IMR-90 (cell line): ENCODE measurements around the gene KLHL3. TPM values are rescaled to one million over a fixed set of nuclear protein-coding genes. Genes with fewer than 3 reads are reported as not detected.

ENCODE experiments used
- ATAC-seq: fragments of 200-7000 bp; cut with Tn5 transposase; 2 replicates; pipeline ENCODE4 v1.9.1; 2020; ENCODE audit warnings: low read depth, mild to moderate bottlenecking, moderate library complexity
- BruUV-seq: library from RNA; stranded (reverse); fragments of 400-500 nt; replicated peaks from 2 replicates; lab custom pipeline; 2021; lab: Mats Ljungman, UMichigan
- CTCF ChIA-PET: fragments of 300-600 bp; formaldehyde crosslinking; extraction: SDS; loops from one replicate; lab custom pipeline; 2021; ENCODE audit warnings: antibody characterized with exemption; lab: Yijun Ruan, JAX
- POLR2A ChIA-PET: fragments of 300-600 bp; sonication (Branson Sonifier 250); formaldehyde crosslinking; loops from one replicate; lab custom pipeline; 2022; ENCODE audit warnings: antibody characterized with exemption; ENCODE audit not compliant: unreplicated experiment; lab: Charles Lee
- DNase-seq: peaks from one replicate; pipeline ENCODE4 v3.0.0; 2013
- H2AFZ ChIP-seq: replicated peaks from 2 replicates; pipeline ENCODE3; 2013; ENCODE audit warnings: low read length, mild to moderate bottlenecking; ENCODE audit not compliant: poor library complexity
- H2AK5ac ChIP-seq: 2 replicates; pipeline ENCODE4 v1.6.1; 2013; ENCODE audit warnings: low read depth, low read length, inconsistent platforms
- H2AK9ac ChIP-seq: replicated peaks from 2 replicates; pipeline ENCODE3; 2013; ENCODE audit warnings: mild to moderate bottlenecking, low read depth, low read length, moderate library complexity; ENCODE audit not compliant: poor library complexity
- H2BK120ac ChIP-seq: 2 replicates; pipeline ENCODE4 v1.6.1; 2013; ENCODE audit warnings: low read depth, low read length, inconsistent platforms
- H2BK15ac ChIP-seq: 3 replicates; pipeline ENCODE4 v1.6.1; 2013; ENCODE audit warnings: low read depth, low read length, inconsistent platforms
- H2BK20ac ChIP-seq: 2 replicates; pipeline ENCODE4 v1.6.1; 2013; ENCODE audit warnings: low read depth, mild to moderate bottlenecking, inconsistent platforms, low read length, moderate library complexity
- H2BK5ac ChIP-seq: 2 replicates; pipeline ENCODE4 v1.6.1; 2013; ENCODE audit warnings: mild to moderate bottlenecking, low read depth, low read length, inconsistent platforms; ENCODE audit not compliant: poor library complexity, severe bottlenecking
- H3K14ac ChIP-seq: replicated peaks from 2 replicates; pipeline ENCODE4 v1.6.1; 2013; ENCODE audit warnings: low read depth, low read length, inconsistent platforms
- H3K18ac ChIP-seq: 2 replicates; pipeline ENCODE4 v1.6.1; 2013; ENCODE audit warnings: low read depth, low read length, control low read depth
- H3K23ac ChIP-seq: 2 replicates; pipeline ENCODE4 v1.6.1; 2013; ENCODE audit warnings: low read depth, low read length, inconsistent platforms
- H3K27ac ChIP-seq: 2 replicates; pipeline ENCODE4 v1.5.1; 2013; ENCODE audit warnings: mild to moderate bottlenecking, control low read depth, low read length; ENCODE audit not compliant: insufficient read depth
- H3K27me3 ChIP-seq: 2 replicates; pipeline ENCODE4 v1.6.1; 2013; ENCODE audit warnings: low read length; ENCODE audit not compliant: control insufficient read depth, insufficient read depth
- H3K36me3 ChIP-seq: 2 replicates; pipeline ENCODE4 v1.6.1; 2013; ENCODE audit warnings: low read length, mixed read lengths; ENCODE audit not compliant: control insufficient read depth, insufficient read depth
- H3K4ac ChIP-seq: 2 replicates; pipeline ENCODE4 v1.6.1; 2013; ENCODE audit warnings: low read depth, low read length, inconsistent platforms
- H3K4me1 ChIP-seq: 2 replicates; pipeline ENCODE4 v1.6.1; 2013; ENCODE audit warnings: low read length, mixed read lengths; ENCODE audit not compliant: control insufficient read depth, insufficient read depth
- H3K4me2 ChIP-seq: 2 replicates; pipeline ENCODE4 v1.6.1; 2013; ENCODE audit warnings: low read depth, mild to moderate bottlenecking, control low read depth, low read length, moderate library complexity
- H3K4me3 ChIP-seq: 2 replicates; pipeline ENCODE4 v1.5.1; 2013; ENCODE audit warnings: low read depth, mild to moderate bottlenecking, control low read depth, low read length, moderate library complexity; ENCODE audit not compliant: insufficient read depth
- H3K56ac ChIP-seq: 2 replicates; pipeline ENCODE4 v1.6.1; 2013; ENCODE audit warnings: low read length, inconsistent platforms; ENCODE audit not compliant: insufficient read depth; ENCODE audit errors: extremely low read depth
- H3K79me1 ChIP-seq, 2 experiments: 2 replicates each; pipeline ENCODE4 v1.6.1; 2013; ENCODE audit warnings: low read length in 2 of 2, inconsistent platforms in 1 of 2, low read depth in 1 of 2
- H3K9ac ChIP-seq: 2 replicates; pipeline ENCODE4 v1.6.1; 2013; ENCODE audit warnings: low read depth, low read length, control low read depth
- H3K9me1 ChIP-seq: 2 replicates; pipeline ENCODE4 v1.6.1; 2013; ENCODE audit warnings: low read length, inconsistent platforms; ENCODE audit not compliant: insufficient read depth
- H3K9me3 ChIP-seq: 2 replicates; pipeline ENCODE4 v1.6.1; 2013; ENCODE audit warnings: low read length; ENCODE audit not compliant: control insufficient read depth, insufficient read depth
- H4K20me1 ChIP-seq: 2 replicates; pipeline ENCODE4 v1.6.1; 2013; ENCODE audit warnings: low read length, inconsistent platforms; ENCODE audit not compliant: insufficient read depth
- H4K5ac ChIP-seq: 2 replicates; pipeline ENCODE4 v1.6.1; 2013; ENCODE audit warnings: mild to moderate bottlenecking, low read depth, low read length, control low read depth
- H4K8ac ChIP-seq, 2 experiments: 2 replicates each; pipeline ENCODE4 v1.6.1; 2013; ENCODE audit warnings: low read depth in 2 of 2, low read length in 2 of 2, control low read depth in 1 of 2, inconsistent platforms in 1 of 2
- H4K91ac ChIP-seq: 2 replicates; pipeline ENCODE4 v1.6.1; 2013; ENCODE audit warnings: low read depth, low read length, inconsistent platforms; ENCODE audit not compliant: insufficient read depth
- BHLHE40 ChIP-seq: fragments of 150-350 bp; IDR thresholded peaks from 2 replicates; pipeline ENCODE4 v1.6.1; 2016; ENCODE audit warnings: mild to moderate bottlenecking, low read depth, low read length
- CEBPB ChIP-seq: IDR thresholded peaks from 2 replicates; pipeline ENCODE4 v1.6.1; 2012; ENCODE audit warnings: low read depth, low read length, improper control_type of control experiment
- CHD1 ChIP-seq: IDR thresholded peaks from 2 replicates; pipeline ENCODE4 v1.6.1; 2012; ENCODE audit warnings: low read depth, low read length, improper control_type of control experiment
- CTCF ChIP-seq: conservative IDR thresholded peaks from 2 replicates; pipeline ENCODE4 v1.5.1; 2012; ENCODE audit warnings: mild to moderate bottlenecking, low read depth, low read length, improper control_type of control experiment
- ELK1 ChIP-seq: fragments of 150-350 bp; IDR thresholded peaks from 2 replicates; pipeline ENCODE4 v1.6.1; 2016; ENCODE audit warnings: low read depth, mild to moderate bottlenecking, low read length, moderate library complexity, borderline replicate concordance
- FOS ChIP-seq: fragments of 150-350 bp; IDR thresholded peaks from 2 replicates; pipeline ENCODE4 v1.6.1; 2016; ENCODE audit warnings: low read depth, low read length
- MAFK ChIP-seq: IDR thresholded peaks from 2 replicates; pipeline ENCODE4 v1.6.1; 2012; ENCODE audit warnings: low read depth, low read length, improper control_type of control experiment
- MAZ ChIP-seq: IDR thresholded peaks from 2 replicates; pipeline ENCODE4 v1.6.1; 2012; ENCODE audit warnings: low read depth, mild to moderate bottlenecking, low read length, improper control_type of control experiment, moderate library complexity, borderline replicate concordance
- MXI1 ChIP-seq: IDR thresholded peaks from 2 replicates; pipeline ENCODE4 v1.6.1; 2012; ENCODE audit warnings: low read depth, mild to moderate bottlenecking, low read length, moderate library complexity, borderline replicate concordance
- POLR2A ChIP-seq: IDR thresholded peaks from 2 replicates; pipeline ENCODE4 v1.6.1; 2012; ENCODE audit warnings: mild to moderate bottlenecking, low read depth, low read length
- RAD21 ChIP-seq: IDR thresholded peaks from 2 replicates; pipeline ENCODE4 v1.6.1; 2012; ENCODE audit warnings: low read length, improper control_type of control experiment
- RCOR1 ChIP-seq: IDR thresholded peaks from 2 replicates; pipeline ENCODE4 v1.6.1; 2012; ENCODE audit warnings: mild to moderate bottlenecking, low read length, improper control_type of control experiment; ENCODE audit not compliant: insufficient replicate concordance
- SMC3 ChIP-seq: fragments of 150-350 bp; IDR thresholded peaks from 2 replicates; pipeline ENCODE4 v1.6.1; 2016; ENCODE audit warnings: low read depth, mild to moderate bottlenecking, antibody characterized with exemption, low read length, moderate library complexity
- USF2 ChIP-seq: fragments of 150-350 bp; IDR thresholded peaks from 2 replicates; pipeline ENCODE4 v1.6.1; 2017; ENCODE audit warnings: mild to moderate bottlenecking, antibody characterized with exemption, low read length, low read depth
- WGBS, 2 experiments: methylation state at CpG; one replicate each; pipeline versions ENCODE4 v1.1.5 to v1.1.7; 2013; ENCODE audit warnings: missing lambda C conversion rate in 2 of 2; ENCODE audit not compliant: insufficient read length in 1 of 2; ENCODE audit errors: extremely low coverage in 2 of 2; 5-methylcytosine and 5-hydroxymethylcytosine counted together
- dilution Hi-C: fragments of 300-500 bp; cut with HindIII; formaldehyde crosslinking; loops from one replicate; pipeline ENCODE4 v1.14.3; 2018; ENCODE audit warnings: low sequenced_read_pairs; ENCODE audit not compliant: unreplicated experiment
- in situ Hi-C: fragments of 300-500 bp; cut with MboI; formaldehyde crosslinking; loops from 3 replicates; pipeline ENCODE4 v1.14.3; 2019; ENCODE audit warnings: low sequenced_read_pairs, inconsistent platforms, mixed read lengths
- intact Hi-C: fragments of 100-400 bp; cut with micrococcal nuclease; formaldehyde crosslinking; loops from 2 replicates; pipeline ENCODE4 v1.10.0; 2022
- polyA plus RNA-seq, 3 experiments: library from polyadenylated mRNA; depleted of rRNA; stranded (reverse); fragments of >200 nt; gene quantifications; 2 replicates each; pipeline ENCODE4 v1.2.3, GENCODE V29; 2012; ENCODE audit warnings: low replicate concordance in 1 of 3
- total RNA-seq: library from RNA; depleted of rRNA; stranded (reverse); fragments of >200 nt; gene quantifications from 2 replicates; pipeline ENCODE4 v1.2.3, GENCODE V29; 2012

The KLHL3 gene
- total and polyA plus RNA-seq, 2 of the 4 experiments (the other 2 are of a cell fraction): 2.3 to 4.1 TPM

- no CpG with 5 or more reads among the region's 3 CpGs for WGBS, 2 experiments
- Histone ChIP-seq H2AFZ (no peak overlapping the region), H3K14ac (no peak overlapping the region), H2BK5ac (no peak overlapping the region), H3K4me3 (no peak overlapping the region), H3K9ac (no peak overlapping the region), H3K9me3 (no peaks in the 10 kb centered on the region), H2AK9ac (no peak overlapping the region), H3K4ac (no peak overlapping the region), H3K36me3 (no peaks in the 10 kb centered on the region), H3K4me1 (no peaks in the 10 kb centered on the region; the same call in 1 of the 2 replicates), H3K18ac (no peak overlapping the region), H3K56ac (no peak overlapping the region), H4K91ac (no peak overlapping the region), H3K27ac (no peak overlapping the region), H2AK5ac (no peak overlapping the region), H2BK20ac (no peak overlapping the region), H3K9me1 (0 out of 2 replicates have a peak, but pooled peaks cover 1% of the 10 kb centered on the region), H3K4me2 (no peak overlapping the region), H3K23ac (no peak overlapping the region), H2BK15ac (no peak overlapping the region), H3K27me3 (no peaks in the 10 kb centered on the region), H4K20me1 (no peaks in the 10 kb centered on the region), H4K5ac (no peak overlapping the region), H3K79me1 (no peaks in the 10 kb centered on the region), H2BK120ac (no peak overlapping the region), H4K8ac (no peak overlapping the region)
- CTCF ChIA-PET: interaction anchor here (0.6 to 1.3 kb wide), 2 partner anchors 115 to 306 kb away, joined by 4 read pairs; no protein-coding TSS in a partner anchor
- ATAC-seq: no peak
- BruUV-seq: no TSS peak
- dilution Hi-C loops: no loop called here
- POLR2A ChIA-PET: no interaction called here
- intact Hi-C loops: loop anchor here (5.0 kb wide), 2 partner anchors 195 to 450 kb away; no protein-coding TSS in a partner anchor
- no peak for DNase-seq
- in situ Hi-C loops: loop anchor here (5.0 to 25.0 kb wide), 3 partner anchors 120 to 510 kb away; partner anchors contain the start of gene NME5
- TF ChIP-seq MAFK (no peak), CTCF (no peak), SMC3 (no peak), POLR2A (no peak), FOS (no peak), MXI1 (no peak), RCOR1 (no peak), BHLHE40 (no peak), CHD1 (no peak), CEBPB (no peak), ELK1 (no peak), RAD21 (no peak), USF2 (no peak), MAZ (no peak)
These were observed 108.2 kb downstream of the KLHL3 start for GRCh38 chr5:137627706-137628105.
